H4 (cell line): Measurements from ENCODE around the gene USH2A. TPM values are rescaled to one million over a fixed set of nuclear protein-coding genes. Genes with fewer than 3 reads are reported as not detected.

Experiments used
- DNase-seq: peaks from one replicate; pipeline ENCODE4 v3.0.0-alpha.2; 2015; ENCODE audit warnings: low spot score
- total RNA-seq: library from RNA; depleted of rRNA; stranded (reverse); fragments of >200 nt; shearing (Covaris generic); gene quantifications from 2 replicates; pipeline ENCODE4 v1.2.3, GENCODE V29; 2014

Gene USH2A
- total RNA-seq, 1 experiment from 2014 or later = 0.04 TPM

DNA sequence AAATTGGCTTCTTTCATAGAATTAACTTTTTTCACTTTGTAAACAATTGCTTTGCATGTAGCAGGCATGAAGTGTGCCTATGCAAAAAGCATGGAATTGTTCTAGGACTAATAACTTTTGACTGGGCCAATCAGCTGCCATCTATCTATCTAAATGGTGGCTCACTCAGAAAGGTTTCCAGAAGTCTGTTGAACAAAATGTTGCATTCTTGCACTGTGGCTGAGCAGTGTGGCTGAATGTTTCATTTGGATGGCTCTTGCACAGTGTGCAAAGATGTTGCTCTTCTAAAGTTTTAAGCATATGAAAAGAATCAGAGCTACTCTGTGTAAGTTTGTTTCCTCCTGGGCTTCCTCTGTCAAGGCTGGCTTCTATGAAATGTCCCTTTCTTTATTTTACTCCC, 642.6 kb downstream of the USH2A start:
- DNase-seq = no peak

DNA sequence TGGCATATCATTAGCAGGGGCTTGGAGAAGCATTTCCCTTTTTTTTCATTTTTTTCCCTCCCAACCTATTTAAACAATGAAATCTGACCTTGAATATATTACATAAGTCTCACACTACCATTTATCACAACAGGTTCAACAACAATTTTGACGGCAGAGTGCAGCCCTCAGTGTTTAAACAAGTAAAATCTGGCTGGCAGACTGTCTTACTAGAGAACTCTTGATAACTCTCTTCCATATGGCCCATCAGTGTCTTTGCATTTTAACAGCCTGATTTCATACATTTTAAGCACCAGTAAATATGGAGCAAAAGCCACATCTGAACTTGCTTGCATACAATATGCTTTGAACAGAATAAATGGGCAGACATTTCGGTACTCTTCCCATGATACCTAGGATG, 643.1 kb downstream of the USH2A start:
- no peak for DNase-seq

DNA sequence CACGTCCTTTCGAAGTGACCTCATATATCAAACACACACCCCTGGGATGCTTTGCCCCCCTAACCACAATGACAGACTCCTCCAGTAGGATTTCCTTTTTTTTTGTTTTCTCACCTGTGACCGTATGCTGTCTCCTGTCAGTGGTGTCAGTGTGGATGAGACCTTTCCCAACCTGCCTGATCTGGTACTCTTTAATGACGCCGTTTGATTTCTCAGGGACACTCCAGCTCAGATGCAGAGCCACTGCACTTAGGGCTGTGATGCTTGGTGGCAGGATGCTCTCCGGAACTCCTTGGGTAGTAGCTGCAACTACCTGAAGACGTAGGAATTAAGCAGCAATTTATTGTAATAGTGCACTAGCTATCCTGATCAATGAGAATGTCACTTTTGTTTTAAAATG, 643.5 kb downstream of the USH2A start:
- no peak for DNase-seq

DNA sequence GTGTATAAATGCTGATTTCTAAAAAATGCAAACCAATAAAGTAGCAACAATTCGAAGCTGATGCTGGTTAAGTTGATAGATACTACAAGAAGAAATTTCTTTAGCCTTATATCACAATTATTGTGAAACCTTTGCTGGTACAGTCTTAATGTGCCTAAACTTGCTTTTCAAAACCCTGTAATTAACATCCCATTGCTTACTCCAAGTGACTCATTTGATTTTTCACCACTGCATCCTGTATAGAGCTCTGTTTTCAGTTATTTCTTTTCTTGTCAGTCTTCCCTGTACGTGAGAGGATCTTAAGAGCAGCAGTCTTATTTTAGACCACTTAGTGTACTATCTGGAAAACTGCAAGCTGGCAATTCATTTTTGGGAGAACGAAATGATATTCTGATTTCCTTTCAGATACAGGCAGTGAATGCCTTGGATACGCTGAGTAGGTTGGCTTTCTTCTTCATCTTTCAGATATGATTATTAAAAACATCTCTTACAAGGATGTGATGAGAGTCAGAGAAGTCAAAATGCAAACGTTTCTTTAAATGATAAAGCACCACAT, 645.8 kb downstream of the USH2A start:
- DNase-seq = peak; percentile 8

DNA sequence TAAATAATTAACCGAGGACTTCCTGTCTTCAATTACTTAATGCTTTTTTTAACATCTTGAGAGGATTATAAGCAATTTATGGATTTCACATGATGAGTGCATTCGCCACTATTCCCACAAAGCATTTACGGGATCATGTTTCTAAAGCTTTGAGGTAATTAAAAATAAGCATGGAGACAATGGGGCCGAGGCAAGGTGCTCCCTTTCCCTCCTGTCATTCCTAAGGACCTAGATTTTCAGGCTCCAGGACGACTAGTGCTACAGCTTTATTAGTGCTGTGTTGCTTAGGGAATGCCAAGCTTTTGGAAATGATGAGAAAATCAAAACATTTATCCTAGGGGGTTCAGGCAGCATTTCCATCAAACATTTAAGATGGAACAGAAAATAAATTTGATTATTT, 646.9 kb downstream of the USH2A start:
- no peak for DNase-seq

DNA sequence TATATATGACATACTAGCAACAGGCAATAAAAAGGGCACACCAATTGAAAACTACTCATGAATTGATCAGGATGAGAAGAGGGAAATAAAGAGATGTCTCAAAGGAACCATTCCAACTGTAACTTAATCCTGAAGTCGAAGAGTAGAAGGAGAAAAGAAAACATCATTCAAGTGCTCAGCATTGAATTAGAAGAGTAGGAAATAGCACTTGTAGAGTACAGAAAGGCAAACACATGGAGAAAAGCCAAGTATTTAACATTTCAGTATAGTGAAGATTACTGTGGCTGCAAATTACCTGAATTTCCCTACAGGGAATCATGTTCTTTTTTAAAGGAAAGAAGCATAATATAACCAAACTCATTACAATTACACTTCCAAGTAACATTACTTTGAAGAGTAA, 651.1 kb downstream of the USH2A start:
- DNase-seq = no peak

DNA sequence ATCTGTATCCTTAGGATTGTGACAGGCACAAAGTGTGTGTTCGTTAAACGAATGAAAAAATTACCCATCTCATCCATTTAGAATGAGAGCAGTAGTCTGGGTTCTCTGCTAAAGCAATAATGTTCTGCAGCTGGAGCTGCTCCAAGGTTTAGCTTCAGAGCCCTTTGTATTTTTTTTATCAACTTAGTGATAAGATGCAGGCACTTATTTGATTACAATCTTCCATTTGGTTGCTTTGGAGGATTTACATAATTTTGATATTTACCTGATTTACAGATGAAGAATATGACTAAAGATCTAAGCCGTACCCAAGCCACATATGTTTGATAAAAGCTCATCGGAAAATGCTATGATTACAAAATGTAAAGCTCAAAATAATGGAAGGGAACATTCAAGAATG, 654.9 kb downstream of the USH2A start:
- DNase-seq = no peak

DNA sequence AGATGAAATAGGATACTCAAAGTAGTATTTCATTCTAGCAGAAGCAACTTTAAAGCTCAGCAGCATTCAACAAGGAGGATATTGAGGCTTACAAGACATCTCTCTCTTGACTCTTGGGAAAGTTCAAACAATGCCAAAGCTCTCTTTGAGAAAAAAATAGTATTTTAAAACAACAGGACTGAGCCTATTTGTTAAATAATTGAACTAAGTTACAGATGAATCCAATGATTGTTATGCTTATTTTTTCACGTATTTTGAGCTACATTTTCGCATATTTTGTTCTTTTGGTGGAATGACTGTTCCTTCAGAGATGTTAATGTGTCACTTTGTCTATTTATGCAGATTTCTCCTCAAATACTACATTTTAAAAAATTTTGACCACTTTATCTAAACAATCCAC, 655.5 kb downstream of the USH2A start:
- DNase-seq = no peak

DNA sequence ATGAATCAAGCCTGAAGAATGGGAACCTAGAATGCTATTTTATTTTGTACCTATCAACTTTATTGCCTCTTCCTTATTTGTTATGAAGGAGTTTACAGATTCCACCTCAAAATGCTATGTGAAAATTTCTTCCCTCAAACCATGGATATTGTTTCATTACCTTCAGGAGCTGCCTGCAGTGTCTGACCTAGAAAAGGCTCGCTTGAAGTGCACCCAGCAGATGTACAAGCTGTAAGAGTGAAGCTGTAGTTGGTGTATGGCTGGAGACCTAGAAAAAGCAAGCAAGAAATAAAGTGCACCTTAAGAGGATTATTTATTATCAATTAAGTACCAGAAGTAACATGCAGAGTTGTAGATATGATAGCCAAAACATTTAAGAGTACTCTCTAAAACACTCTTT, 656.7 kb downstream of the USH2A start:
- DNase-seq = no peak

DNA sequence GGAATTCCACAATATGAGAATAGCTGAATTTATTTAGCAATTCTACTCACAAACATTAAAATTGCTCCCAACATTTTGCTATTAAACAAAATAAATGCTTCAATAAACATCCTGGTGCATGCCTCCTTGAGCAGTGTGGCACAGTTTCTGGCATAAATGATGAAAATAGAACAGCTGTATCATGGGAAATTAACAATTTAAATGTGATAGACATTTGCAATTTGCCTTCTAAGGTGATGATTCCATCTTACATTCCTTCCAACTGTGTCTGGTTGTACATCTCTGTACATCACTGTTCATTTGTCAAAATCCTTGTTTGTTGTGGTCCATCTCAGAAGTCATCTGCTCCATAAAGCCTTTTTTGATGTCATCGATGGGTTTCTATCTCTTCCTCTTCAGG, 657.4 kb downstream of the USH2A start:
- no peak for DNase-seq

DNA sequence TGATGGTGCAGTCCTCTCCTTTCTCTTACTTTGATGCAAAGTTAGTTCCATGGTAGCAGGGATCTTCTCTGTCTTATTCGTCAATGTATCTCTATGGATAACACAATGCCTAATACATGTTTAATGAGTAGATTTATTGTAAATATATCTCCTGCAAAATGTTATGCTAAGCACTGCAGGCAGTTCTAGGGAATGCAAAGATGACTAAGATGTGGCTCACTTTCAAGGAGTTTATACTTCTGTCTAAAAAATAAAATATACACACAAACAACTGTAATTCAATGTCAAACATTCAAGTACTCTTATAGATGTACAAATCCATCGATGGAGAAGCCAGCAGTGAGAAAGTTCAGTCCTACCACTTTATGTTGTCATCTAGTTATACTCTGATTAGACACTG, 661.8 kb downstream of the USH2A start:
- no peak for DNase-seq

DNA sequence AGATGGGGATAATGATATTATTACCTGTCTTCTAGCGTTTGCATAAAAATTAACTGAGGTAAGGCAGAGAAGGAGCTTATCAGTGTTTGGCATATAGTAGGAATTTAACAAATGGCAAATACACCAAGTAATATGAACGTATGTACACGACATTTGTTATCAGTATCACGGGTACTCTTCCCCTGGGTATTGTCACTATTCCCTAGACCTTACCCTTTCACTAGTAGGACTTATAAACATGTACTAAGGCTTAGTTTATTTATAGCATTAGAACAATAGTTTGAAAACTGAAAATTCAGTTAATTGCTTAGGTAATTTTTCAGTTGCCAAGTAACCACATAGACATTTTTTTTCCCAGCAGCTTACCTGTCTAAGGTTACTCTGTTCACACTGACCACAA, 669.1 kb downstream of the USH2A start:
- DNase-seq = no peak

DNA sequence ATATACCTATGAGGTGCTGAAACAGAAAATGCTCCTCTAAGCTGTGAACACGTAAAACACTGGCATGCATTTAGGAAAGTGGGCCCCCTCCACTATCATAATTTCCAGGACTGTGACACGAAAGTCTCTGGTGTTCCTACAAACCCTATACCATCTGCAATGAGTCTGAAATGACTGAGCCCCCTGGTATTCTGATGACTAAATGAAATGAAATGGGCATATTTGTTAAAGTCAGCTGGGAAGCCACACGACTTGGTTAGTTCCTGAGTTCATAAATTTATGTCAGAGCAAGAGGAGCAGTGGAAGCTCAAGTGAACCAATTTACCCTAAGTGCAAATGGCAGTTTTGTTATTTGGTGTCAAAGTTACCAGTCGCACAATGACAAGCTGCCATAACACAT, 673.8 kb downstream of the USH2A start:
- DNase-seq = no peak

DNA sequence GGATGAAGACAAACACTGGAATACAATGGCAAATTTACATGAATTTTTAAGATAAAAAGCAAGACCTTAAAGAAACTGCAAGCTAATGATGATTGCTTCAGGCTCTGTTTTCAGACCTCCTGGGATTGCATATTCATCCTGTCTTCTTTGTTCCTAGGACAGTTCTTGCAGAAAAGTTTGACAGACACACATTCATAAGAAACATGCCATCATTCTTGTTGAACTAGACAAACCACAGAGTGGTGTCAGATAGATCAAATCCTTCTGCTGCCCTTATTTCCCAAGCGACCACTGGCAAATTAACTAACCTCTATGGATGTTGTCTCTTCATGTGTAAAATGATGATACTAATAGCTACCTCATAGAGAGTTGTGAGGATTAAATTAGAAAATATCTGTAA, 674.8 kb downstream of the USH2A start:
- no peak for DNase-seq

DNA sequence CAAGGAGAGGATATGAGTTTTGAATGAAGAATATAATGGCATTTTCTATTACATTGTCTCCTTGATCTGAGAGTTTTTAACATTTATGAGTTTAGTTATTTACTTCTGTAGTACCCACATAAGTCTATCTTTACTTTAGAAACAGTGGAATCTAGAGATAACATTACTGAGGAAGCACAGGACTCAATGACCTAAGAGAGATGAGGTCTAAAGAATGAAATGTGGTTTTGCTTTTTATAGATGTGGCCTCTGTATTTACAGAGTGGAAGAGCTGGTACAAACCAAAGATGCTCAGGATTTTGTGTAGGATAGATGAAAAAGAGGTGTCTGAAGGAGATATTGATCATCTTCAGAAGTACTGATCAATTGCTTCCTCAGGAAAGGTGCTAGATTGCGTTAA, 678.8 kb downstream of the USH2A start:
- no peak for DNase-seq

DNA sequence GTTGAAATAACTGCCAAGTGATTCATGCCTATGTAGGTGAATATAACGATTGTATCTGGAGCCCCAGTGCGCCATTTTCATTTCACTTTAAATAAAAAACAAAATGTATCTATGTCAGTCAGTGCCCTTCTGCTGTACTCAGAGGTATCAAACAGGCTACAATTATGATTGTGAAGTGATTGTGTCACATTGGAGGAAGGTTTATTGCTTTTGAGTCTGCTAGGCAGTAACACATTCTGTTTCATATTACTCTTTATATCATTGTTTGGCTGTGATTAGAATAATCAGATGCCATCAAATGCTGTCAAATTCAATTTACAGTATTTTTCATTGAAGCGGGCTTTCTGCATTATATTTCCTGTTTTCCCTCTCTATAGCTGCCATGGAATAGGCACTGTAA, 684.2 kb downstream of the USH2A start:
- no peak for DNase-seq

DNA sequence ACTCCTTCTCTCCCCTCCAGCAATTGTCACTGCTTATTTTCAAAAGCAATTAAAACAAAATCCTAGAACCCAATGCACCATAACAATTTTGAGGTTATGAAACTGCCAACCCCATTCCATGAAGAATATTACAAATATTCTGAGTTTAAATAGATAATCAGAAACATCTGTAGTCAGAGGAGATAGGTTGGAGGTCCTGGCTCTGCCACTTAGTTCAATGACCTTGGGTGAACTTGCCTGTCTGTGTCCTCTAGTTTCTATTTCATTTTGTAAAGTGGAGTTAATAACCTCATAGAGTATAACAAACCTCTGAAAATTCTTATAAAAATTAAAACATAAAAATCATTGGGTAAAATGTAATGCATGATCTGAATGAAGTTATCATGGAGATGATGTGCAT, 691.5 kb downstream of the USH2A start:
- DNase-seq = no peak

DNA sequence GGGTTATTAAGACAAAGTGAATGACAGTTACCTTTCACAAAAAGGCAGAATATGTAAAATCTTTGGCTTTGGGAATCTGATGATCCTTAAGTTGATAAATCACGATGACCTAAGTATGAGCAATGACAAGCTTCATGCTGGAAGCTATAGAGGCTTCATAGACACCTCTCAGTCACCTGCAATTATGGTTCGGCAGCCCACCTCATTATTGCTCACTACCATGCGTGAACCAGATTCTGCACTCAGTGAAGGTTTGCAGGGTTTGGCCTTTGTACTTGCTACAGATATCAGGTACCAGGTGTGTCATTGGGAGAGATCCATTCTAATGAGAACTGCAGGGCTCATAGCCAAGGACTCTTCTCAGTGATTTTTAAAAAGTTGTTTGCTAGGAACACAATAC, 692.6 kb downstream of the USH2A start:
- DNase-seq = no peak

DNA sequence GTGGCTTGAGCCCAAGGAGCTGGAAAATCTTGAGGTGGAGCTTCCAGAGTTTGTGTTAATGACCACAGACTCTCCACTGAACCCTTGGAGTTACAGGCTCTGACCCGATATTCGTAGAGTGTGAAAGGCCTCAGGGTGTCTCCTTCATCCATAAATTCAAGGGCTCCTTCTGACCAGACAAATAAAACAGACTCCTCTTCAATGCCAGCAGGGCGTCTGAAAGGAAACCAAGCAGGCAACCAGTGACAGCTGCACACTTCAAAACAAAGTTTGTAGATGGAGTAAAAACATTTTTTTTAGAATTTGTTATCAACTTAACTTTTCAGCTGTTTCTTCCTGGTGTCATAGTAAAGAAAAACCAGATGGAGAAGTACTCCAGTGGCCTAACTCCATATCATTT, 695.1 kb downstream of the USH2A start:
- DNase-seq = no peak

DNA sequence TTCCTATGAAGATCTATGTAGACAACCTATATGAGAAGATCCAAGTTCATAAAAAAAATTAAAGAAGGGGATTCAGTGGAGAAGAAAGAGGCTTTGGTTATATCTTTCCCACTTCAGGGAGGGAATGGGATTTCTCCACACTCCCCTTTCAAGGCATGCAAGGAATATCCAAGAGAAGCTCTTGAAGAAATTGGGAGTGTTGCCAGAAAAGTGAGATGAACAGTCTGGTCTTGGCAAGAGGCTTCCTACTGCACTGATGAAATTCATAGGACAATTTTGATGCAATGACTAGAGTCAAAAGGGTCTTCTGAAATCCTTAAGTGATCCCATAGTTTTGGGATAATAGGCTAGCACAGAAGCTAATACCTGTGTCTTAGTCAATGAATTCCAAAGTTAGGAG, 703.1 kb downstream of the USH2A start:
- no peak for DNase-seq

DNA sequence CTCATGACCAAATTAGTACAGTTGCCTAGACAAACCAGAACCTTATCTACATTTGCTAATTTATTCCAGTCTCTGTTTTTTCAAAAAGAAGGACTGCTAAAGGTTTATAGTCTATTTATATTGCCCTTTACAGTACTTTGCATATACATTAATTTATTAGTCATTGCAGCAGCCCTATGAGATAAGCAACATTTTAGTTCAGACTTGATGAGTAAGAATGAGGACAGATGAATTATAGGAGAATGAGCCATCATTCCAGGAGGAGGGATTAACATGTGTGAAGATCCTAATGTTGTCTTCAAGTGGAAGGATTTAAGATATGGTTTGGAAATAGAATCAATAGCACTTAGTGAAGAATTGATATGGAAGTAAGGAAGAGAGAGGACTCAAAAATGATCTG, 703.7 kb downstream of the USH2A start:
- no peak for DNase-seq

DNA sequence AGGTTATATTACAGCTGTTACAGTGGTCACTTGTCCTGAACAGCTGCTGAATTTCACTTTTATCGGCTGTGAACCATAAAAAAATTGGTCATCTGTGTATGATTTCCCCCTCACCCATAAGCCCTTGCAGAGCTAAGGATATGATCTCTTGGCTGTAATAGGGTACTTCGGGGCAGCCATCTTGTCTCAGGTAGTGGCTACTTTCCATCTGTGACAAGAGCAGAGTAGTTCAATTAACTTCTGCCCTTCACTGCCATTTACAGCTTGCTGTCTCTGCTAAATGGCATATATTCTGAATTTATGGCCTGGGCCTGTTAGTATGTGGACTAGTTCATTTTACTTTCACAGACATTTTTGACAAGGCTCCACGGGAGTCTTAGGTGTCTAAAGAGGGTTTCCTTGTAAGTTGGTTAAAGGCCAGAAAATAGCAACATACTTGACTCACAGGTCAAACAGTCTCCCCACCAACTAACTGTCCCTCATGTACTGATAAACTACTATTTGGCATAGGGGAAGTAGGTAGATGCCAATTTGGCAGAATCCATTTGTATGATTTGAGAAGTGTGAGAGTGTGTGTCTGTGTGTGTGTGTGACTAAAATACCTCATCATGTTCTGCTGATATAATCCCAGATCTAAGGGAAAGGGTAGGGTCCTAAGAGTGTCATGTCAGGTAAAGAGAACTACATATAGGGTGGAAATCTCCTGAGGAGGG, 704.5 kb downstream of the USH2A start:
- DNase-seq = no peak

DNA sequence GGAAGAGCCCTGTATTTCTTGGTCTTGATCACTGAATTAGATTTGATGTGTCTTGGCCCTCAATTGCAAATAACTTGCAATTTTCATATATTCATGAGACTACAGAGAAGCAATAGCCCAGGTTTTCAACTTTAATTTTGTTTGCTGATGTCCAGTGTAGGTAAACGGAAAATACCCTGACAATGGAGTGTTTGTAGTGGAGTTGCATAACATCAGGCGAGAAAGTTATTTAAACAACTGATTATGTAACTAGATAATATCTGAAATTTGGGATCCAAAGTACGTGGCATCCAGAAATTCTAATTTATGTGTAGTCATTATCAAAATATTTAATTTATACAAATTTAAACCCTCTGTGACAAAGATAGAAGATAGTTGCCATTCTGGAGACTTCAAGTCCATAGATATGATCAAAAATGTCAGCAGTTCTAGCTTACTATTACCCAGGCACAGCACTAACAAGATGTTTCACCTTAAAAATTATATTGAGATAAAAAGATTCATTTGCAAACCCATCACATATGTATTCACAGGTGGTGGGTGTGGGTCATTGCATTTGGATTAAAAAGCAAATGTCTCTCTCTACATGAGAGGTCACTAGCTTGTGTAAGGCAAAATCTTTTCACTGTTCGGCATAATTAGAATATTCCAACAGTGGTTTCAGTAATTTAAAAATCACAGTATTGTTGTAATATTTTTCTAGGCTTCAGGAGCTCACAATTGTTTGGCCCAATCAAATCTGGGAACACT, 705.4 kb downstream of the USH2A start:
- DNase-seq = no peak

DNA sequence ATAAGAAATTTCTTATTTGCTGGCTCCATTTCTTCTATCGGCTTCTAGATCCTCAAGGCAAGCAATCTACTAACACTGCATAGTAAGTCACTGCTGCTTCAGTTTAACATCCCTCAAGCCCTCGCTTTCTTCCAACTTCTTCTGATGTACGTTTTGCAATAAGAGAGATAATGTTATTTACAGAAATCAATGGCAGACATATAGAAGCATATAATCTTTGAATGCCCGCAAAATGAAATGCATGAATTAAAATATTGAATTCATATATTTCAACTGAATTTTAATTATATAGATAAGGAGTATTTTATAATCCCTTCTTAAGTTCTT, 712.4 kb downstream of the USH2A start:
- no peak for DNase-seq
